ENCODE data around the gene LRMDA.

The LRMDA gene

GRCh38 chr10:76017026-76017732 is 585.8 kb downstream of the LRMDA start:
- no peak for DNase-seq

DNA sequence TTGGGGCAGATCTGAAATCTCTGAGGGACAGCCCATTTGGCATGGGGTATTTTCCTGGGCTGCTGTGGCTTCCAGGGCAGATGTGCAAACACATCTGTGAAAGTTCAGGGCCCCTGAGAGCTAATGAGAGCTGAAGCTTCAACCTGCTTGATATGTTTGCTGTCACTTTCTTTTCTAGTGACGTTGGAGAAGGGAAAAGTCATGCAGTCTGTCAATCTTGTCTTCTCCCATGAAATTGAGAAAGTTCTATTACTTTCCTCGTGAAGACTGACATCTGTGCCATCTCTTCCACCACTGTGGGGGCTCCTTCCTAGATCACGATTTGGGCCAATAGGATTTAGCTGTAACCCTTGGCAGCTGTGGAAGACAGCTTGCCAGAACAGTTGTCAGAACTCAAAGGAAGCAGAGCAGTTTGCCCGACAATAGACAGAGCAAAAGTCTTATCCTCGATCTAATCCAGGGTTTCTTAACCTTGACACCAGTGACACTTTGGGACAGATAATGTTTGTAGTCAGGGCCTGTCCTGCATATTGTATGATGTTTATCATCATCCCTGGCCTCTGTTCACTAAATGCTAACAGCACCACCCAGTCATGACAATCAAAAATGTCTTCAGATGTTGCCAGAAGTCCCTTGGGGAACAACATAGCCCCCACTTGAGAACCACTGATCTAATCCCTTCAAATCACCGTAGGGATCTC is 586.5 kb downstream of the LRMDA start:
- no peak for DNase-seq

- DNase-seq, result no peak
These were observed 589.2 kb downstream of the LRMDA start for GRCh38 chr10:76020630-76021029.

DNA sequence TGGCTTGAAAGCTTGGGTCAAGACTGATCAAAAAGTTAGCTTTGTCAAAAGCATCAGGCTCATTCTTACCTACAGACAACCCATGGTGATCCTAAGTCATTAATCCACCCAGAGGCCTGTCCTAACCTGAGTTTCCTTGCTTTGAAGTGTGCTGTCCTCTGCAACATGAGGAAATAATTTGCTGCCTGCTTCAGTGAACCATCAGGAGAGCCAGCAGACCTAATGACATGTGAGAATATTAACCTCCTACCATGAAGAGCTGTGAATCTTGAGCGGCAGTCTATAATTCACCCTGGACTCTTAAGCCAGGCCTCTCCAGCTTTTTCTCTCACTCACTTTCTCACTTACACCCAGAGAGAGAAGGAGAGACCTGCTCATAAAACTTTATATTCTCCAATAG is 590.0 kb downstream of the LRMDA start:
- DNase-seq, result no peak

DNA sequence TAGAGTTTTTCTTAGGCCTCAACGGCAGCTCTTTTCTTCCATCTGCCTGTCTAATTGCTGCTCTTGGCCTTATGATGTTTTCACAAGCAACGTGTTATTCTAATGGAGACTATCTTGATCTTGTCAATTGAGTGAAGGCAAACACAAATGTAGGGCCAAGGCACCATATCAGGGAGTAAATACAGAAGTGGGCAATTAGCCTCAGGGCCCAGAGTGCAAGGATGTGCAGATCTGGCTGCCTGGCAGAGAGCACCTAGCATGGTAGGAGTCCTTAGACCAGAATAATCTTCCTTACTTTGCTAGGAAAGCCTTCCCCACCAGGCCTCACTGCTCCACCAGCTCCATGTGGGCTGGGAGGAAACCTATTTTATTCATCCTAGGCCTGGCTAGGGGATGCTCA is 590.9 kb downstream of the LRMDA start:
- DNase-seq, result no peak

GRCh38 chr10:76023007-76023406 is 591.6 kb downstream of the LRMDA start:
- DNase-seq, result no peak

DNA sequence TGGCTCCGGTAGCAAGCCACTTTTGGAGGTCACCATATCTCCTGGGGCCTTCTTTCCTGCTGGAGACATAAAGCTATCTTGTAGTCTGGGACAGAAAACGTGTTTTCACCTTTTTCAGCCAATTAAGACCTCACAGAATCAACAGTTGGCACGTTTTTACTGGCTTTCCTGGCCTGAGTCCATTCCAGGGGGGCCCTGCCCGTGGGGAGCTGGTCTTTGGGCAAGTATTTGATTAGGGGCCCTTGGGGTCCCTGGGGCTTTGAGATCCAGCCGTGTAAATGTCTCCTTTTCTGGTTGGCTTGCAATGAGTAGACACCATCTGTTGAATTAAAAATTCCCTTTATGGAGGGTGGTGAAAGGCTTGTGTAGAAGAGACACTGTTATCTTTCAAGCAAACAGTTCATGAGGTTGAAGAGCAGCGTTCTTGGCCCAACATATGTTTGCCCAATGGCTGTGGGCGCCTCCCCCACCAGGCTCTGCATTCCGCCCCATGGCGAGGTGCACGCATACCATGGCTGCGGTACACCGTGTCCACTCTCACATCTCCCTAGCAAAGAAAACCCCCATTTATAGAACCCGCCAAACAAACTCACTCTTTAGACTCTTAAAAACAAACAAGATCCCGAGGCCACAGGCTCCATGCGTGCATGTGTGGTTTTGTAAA is 593.2 kb downstream of the LRMDA start:
- no peak for DNase-seq

DNA sequence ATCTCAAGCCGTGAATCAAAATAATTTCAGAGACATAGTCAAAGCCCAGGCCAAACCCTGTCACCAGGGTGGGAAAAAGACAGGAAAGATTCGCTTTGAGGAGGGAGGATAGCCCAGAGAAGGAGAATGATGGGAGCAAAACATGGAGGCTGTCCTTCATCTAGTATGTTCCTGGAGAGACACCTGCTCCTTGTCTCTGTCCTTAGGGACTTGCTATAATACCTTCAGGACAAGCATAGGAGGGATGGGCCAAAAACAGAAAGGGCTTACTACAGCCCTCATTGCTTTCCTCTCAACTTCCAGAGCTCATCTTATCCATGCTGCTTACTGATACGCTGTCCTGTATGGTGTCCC is 593.7 kb downstream of the LRMDA start:
- no peak for DNase-seq

DNA sequence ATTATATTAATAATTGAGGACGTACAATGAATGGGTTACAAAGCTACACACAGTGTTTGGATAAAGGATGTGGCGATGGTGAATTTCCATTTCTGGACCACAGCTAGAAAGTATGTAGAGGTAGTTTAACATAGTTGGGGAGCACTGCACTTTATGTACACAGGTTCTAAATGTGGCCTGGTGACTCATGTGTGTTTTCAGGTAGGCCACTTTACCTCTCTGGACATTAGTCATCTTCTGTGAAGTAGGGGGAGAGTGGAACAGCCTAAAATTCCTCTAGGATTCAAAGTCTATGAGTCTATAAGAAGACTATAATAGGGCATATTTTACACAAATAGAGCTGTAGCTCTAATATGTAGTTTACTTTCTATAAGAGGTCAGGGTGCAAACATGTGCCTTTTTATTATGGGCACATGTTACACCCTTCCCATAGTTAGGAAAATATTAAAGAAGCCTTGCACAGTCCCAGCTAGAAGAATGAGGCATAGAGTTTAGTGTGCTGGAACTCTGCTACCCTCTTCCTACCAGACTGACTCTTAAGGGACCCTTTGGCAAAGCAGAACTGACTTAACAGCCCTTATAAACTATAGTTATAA is 594.9 kb downstream of the LRMDA start:
- no peak for DNase-seq

DNA sequence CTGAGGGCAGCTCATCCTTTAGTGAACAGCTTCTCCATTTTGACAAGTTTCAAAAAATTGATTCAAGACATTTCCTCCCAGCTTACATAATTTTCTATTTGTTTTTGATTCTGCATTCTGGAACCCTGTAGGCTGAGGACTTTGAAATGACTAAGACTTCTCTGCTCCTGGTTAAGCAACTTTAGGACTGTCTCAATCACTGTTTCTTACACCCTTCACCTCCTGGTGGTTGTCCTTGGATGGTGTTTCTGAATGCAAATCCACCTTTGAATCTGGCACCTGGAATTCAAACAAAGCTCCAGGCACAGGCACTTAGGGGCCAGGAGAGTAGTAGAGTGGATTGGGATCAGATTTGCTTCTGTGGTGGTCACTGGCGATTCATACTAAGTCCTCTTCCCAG is 595.5 kb downstream of the LRMDA start:
- no peak for DNase-seq

DNA sequence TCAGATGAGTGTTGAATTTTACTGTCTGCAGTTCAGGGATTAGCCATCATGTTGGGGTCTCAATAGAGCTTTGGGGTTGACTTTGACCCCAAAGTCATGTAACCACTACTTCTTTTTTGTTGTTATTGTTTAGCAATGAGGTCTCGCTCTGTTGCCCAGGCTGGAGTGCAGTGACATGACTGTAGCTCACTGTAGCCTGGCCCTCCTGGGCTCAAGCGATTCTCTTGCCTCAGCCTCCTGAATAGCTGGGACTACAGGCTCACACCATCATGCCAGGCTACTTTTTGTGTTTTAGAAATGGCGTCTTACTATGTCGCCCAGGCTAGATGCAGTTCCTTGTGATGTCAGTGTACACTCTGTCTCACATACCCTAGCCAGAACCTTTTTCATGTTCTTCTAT is 598.4 kb downstream of the LRMDA start:
- no peak for DNase-seq

GRCh38 chr10:76031099-76031498 is 599.7 kb downstream of the LRMDA start:
- no peak for DNase-seq

GRCh38 chr10:76031769-76032699 is 600.6 kb downstream of the LRMDA start:
- no peak for DNase-seq

DNA sequence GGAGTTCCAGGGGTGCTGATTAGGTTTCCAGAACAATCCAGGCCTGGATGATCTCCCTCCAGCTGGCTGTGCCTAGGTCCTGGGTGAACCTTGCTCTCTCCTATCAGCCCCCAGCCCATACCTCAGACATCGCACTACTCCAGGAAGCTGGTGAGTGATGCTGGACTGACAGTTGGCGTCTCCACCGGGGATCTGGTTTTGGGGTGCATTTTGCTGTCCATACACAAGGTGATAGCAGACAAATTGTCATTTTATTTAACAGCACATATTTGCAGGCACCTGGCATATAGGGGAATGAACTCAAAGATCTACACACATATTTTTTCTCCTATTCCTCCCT is 601.2 kb downstream of the LRMDA start:
- DNase-seq, result no peak

GRCh38 chr10:76033457-76034196 is 602.2 kb downstream of the LRMDA start:
- DNase-seq, result no peak

- no peak for DNase-seq
These were observed 603.2 kb downstream of the LRMDA start for GRCh38 chr10:76034353-76035205.

DNA sequence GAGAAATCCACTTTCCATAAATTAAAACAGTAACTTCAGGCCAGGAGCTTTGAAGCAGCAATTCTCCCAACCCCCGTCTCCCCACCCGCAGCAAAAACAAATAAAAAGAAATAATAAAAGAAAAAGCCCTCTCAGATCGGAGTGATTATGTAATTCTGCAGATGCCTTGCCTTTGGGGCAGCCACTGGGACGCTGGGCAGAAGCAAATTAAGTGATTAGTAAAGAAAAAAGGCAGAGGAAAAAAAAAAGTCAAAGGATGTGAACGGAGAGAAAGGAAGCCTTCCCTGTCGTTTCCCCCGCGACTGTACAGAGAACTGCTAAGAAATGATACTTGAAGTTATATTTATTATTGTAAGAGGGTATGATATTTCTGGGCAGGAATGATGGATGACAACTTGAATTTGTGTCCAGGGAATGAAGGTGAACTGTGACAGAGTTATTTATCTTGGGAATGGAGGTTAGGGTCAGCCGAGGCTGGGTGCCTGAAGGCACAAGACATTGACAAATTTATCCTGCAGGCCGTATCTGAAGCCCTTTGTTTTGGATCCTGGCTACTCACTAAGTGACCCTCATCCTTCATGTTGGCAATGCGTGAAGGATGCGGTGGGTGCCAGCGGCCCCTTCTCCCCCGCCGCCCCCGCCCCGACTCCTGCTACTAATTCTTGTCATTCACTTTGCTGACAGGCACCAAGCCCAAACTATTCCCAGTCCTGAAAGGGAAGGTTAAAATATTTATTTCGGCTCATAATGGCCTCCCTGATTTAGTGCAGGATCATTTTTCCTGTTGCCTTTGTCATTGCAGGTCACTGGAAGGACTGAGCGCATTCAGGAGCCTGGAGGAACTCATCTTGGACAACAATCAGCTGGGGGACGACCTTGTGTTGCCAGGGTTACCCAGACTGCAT is 604.0 kb downstream of the LRMDA start:
- no peak for DNase-seq

DNA sequence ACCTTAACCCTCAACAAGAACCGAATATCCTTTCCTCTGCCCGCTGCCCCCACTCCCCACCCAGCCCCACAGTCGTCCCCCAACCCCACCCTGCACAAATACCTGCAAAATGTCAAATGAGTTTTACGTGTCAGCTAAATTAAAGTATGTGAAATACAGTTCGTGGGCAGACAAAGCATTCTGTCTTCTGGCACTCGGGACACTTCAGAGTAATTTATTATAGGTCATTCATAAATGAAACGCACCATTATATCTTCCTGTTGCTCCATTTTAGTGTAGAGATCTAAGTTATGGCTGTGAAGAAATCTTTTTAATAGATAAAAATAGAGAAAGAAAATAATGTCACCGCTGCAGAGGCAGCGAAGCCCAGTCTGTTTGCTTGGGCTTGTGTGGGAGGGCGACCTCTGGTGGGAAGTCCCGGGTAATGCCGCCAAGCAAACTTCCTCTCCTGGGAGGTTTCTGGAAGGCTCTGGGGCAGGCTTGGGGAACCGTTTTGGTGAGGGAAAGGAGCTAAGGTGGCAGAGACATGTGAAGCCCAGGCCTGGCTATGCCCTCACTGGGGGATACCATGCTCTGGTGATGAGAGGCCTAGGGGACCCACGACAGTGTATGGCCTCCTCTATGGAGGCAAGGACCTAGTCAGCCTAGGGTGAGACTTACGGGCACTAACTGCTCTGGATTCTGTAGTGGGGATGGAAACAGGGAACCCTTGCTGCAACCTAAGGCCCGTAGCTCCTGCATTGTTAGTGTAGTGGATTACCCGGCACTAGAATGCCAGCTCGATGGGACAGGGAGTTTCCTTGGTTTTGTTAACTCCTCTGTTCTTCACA is 604.9 kb downstream of the LRMDA start:
- peak; percentile 18 for DNase-seq

- no peak for DNase-seq
These were observed 605.5 kb downstream of the LRMDA start for GRCh38 chr10:76036962-76037361.
